NT2/D1 (cell line): ENCODE results near the gene PDCL3.

Source experiments
- YY1 ChIP-seq: IDR thresholded peaks from 2 replicates; pipeline ENCODE4 v1.6.1; 2011; ENCODE audit not compliant: insufficient read length, insufficient read depth
- ZNF274 ChIP-seq: IDR thresholded peaks from 2 replicates; pipeline ENCODE4 v1.6.1; 2011; ENCODE audit warnings: mild to moderate bottlenecking, low read depth, low read length

DNA sequence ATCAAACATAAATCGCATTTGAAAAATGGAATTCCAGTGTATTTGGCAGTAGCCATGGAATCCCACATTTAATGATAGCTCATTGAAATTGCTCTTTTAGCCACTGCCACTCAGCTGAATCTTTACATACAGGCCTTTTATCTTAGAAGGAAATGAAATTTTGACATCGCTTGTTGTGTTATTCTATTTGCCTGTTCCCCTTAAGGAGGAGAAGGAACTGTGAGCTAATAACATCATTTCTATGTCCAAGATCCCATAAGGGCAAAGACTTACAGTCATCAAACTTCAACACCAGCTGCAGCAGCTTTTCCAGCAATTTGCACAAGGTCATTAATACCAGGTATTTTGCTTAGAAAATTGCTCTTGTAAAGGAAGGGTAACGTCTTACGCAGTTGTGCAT lies 6.0 kb upstream of the PDCL3 start:
- no peak for TF ChIP-seq YY1
- TF ChIP-seq ZNF274, result no peak
